Fibroblast of pulmonary artery (primary cell): Measurements from ENCODE around the gene SLCO2B1.

Experiments used
- DNase-seq: peaks from one replicate; pipeline ENCODE4 v3.0.0-alpha.2; 2010; ENCODE audit warnings: low read depth
- H3K4me3 ChIP-seq: replicated peaks from 2 replicates; pipeline ENCODE4 v1.5.1; 2011; ENCODE audit warnings: low read depth, mild to moderate bottlenecking, control low read depth, low read length, moderate library complexity
- CTCF ChIP-seq: IDR thresholded peaks from 2 replicates; pipeline ENCODE4 v1.5.1; 2011; ENCODE audit warnings: mild to moderate bottlenecking, control low read depth, low read length, inconsistent platforms; ENCODE audit errors: missing control alignments

SLCO2B1 gene

GRCh38 chr11:75135021-75135650 is 15.8 kb upstream of the SLCO2B1 start:
- TF ChIP-seq CTCF: no peak
- no peak for DNase-seq
- no peak overlapping the region for H3K4me3 ChIP-seq

GRCh38 chr11:75135651-75136050 is 15.3 kb upstream of the SLCO2B1 start:
- no peak for DNase-seq
- no peak overlapping the region for H3K4me3 ChIP-seq
- TF ChIP-seq CTCF: no peak

- TF ChIP-seq CTCF: peak; percentile 92
- no peak overlapping the region for H3K4me3 ChIP-seq
- DNase-seq: peak; percentile 43
Measured at GRCh38 chr11:75140269-75141138, 10.4 kb upstream of the SLCO2B1 start.

GRCh38 chr11:75141166-75141565 is 9.7 kb upstream of the SLCO2B1 start:
- H3K4me3 ChIP-seq: no peak overlapping the region
- TF ChIP-seq CTCF: no peak
- DNase-seq: no peak

- no peak for TF ChIP-seq CTCF
- H3K4me3 ChIP-seq: no peak overlapping the region
- peak; percentile 94 for DNase-seq
Measured at GRCh38 chr11:75142714-75143419, 8.0 kb upstream of the SLCO2B1 start.

GRCh38 chr11:75143420-75143731 is 7.5 kb upstream of the SLCO2B1 start:
- H3K4me3 ChIP-seq: no peak overlapping the region
- no peak for TF ChIP-seq CTCF
- DNase-seq: no peak
